ENCODE measurements around the gene ATP1A1. TPM values are rescaled to one million over a fixed set of nuclear protein-coding genes. Genes with fewer than 3 reads are reported as not detected.

ATP1A1 gene
- total and polyA plus RNA-seq, 2 experiments from 2014 or later: 66.4 to 116 TPM

GRCh38 chr1:116451702-116452101 is 78.7 kb downstream of the ATP1A1 start:
- H3K9ac ChIP-seq: no peak overlapping the region
- no peaks in the 10 kb centered on the region for H3K4me1 ChIP-seq (ENCODE audit: insufficient read depth)
- H2AFZ ChIP-seq: no peak overlapping the region
- H3K9me2 ChIP-seq (ENCODE audit: insufficient read depth): no peaks in the 10 kb centered on the region
- DNase-seq: no peak
- H3K79me2 ChIP-seq (ENCODE audit: insufficient read depth): no peaks in the 10 kb centered on the region
- H3K4me3 ChIP-seq: no peak overlapping the region
- H3K36me3 ChIP-seq (ENCODE audit: low read depth): no peaks in the 10 kb centered on the region
- no peaks in the 10 kb centered on the region for H3K9me3 ChIP-seq (ENCODE audit: low read depth)
- no peaks in the 10 kb centered on the region for H3F3A ChIP-seq (ENCODE audit: insufficient read depth)
- no peak overlapping the region for H3K4me2 ChIP-seq (ENCODE audit: unreplicated experiment)
- 0 out of 2 replicates have a peak, but pooled peaks cover 5% of the 10 kb centered on the region for H3K27me3 ChIP-seq (replicated peaks; ENCODE audit: insufficient read depth)
- in situ Hi-C loops (cut with MboI): no loop called here
- H4K20me1 ChIP-seq (ENCODE audit: insufficient read depth): no peaks in the 10 kb centered on the region
- no peak overlapping the region for H3K27ac ChIP-seq
- TF ChIP-seq EZH2 (IDR thresholded peaks at IDR 0.05; ENCODE audit: insufficient read depth, poor library complexity, severe bottlenecking): no peak
- TF ChIP-seq EZH2phosphoT487 (IDR thresholded peaks at IDR 0.05; ENCODE audit: insufficient read depth, low read depth): no peak

- no peak for DNase-seq
- in situ Hi-C loops (cut with MboI): no loop called here
- H3K4me3 ChIP-seq: no peak overlapping the region
- no peaks in the 10 kb centered on the region for H3K36me3 ChIP-seq (ENCODE audit: low read depth)
- H2AFZ ChIP-seq: no peak overlapping the region
- H3K27me3 ChIP-seq (replicated peaks; ENCODE audit: insufficient read depth): peaks cover 5% of the 10 kb centered on the region; the same call in 1 of the 2 replicates
- no peaks in the 10 kb centered on the region for H3K9me3 ChIP-seq (ENCODE audit: low read depth)
- H3K4me2 ChIP-seq (ENCODE audit: unreplicated experiment): no peak overlapping the region
- H3K9ac ChIP-seq: no peak overlapping the region
- H3K4me1 ChIP-seq (ENCODE audit: insufficient read depth): no peaks in the 10 kb centered on the region
- TF ChIP-seq EZH2 (IDR thresholded peaks at IDR 0.05; ENCODE audit: insufficient read depth, poor library complexity, severe bottlenecking): no peak
- TF ChIP-seq EZH2phosphoT487 (IDR thresholded peaks at IDR 0.05; ENCODE audit: insufficient read depth, low read depth): no peak
- H3K79me2 ChIP-seq (ENCODE audit: insufficient read depth): no peaks in the 10 kb centered on the region
- H3K9me2 ChIP-seq (ENCODE audit: insufficient read depth): no peaks in the 10 kb centered on the region
- H4K20me1 ChIP-seq (ENCODE audit: insufficient read depth): no peaks in the 10 kb centered on the region
- no peaks in the 10 kb centered on the region for H3F3A ChIP-seq (ENCODE audit: insufficient read depth)
- no peak overlapping the region for H3K27ac ChIP-seq
- WGBS, 2 experiments (ENCODE audit: low coverage in 1 of 2, low lambda C conversion rate in 2 of 2, missing lambda C conversion rate in 2 of 2): 37 to 62% methylated on average over 2 of the region's 2 CpGs
Measured at GRCh38 chr1:116453481-116453880, 80.4 kb downstream of the ATP1A1 start.

GRCh38 chr1:116453906-116454305 is 80.9 kb downstream of the ATP1A1 start:
- Histone ChIP-seq H3K79me2 (ENCODE audit: insufficient read depth) (no peaks in the 10 kb centered on the region), H3K36me3 (ENCODE audit: low read depth) (no peaks in the 10 kb centered on the region), H3K4me1 (ENCODE audit: insufficient read depth) (no peaks in the 10 kb centered on the region), H3K9me2 (ENCODE audit: insufficient read depth) (no peaks in the 10 kb centered on the region), H3K27ac (no peak overlapping the region), H3K9ac (no peak overlapping the region), H3K4me2 (ENCODE audit: unreplicated experiment) (no peak overlapping the region), H3K9me3 (ENCODE audit: low read depth) (no peaks in the 10 kb centered on the region), H3K4me3 (no peak overlapping the region), H4K20me1 (ENCODE audit: insufficient read depth) (no peaks in the 10 kb centered on the region), H2AFZ (no peak overlapping the region), H3K27me3 (replicated peaks; ENCODE audit: insufficient read depth) (peaks cover 5% of the 10 kb centered on the region; the same call in 1 of the 2 replicates), H3F3A (ENCODE audit: insufficient read depth) (no peaks in the 10 kb centered on the region)
- in situ Hi-C loops (cut with MboI): no loop called here
- 55 to 61% methylated on average over 3 to 4 of the region's 4 CpGs for WGBS, 2 experiments (ENCODE audit: low coverage in 1 of 2, low lambda C conversion rate in 2 of 2, missing lambda C conversion rate in 2 of 2)
- TF ChIP-seq EZH2 (IDR thresholded peaks at IDR 0.05; ENCODE audit: insufficient read depth, poor library complexity, severe bottlenecking) (no peak), EZH2phosphoT487 (IDR thresholded peaks at IDR 0.05; ENCODE audit: insufficient read depth, low read depth) (no peak)
- no peak for DNase-seq

Small RNA genes lying within 50 kb of the gene (small RNA-seq; reads per million reads assigned to genes)
- gene RF00019 (ENCODE audit: low read depth, low replicate concordance) (not detected), gene RNU6-817P (ENCODE audit: low read depth, low replicate concordance) (not detected)

Other genes starting within 250 kb of the ATP1A1 start
- gene CD58, start 197.8 kb downstream of the ATP1A1 start, total RNA-seq (2014; rRNA removed; shearing (Covaris generic)): 14.1 and 16.9 TPM in 2 replicates
- gene CD58, start 197.8 kb downstream of the ATP1A1 start, polyA plus RNA-seq (2016; fragmentation: Nextera tagmentation; extraction: Ambion mirVana): 30.0 and 31.7 TPM in 2 replicates

Data from GM23248 (cell line).